Lower leg skin (tissue), 3 donors: ENCODE measurements around the gene SASH1.

Experiments
- CTCF ChIP-seq, 3 donors: fragments of 450-650 bp; IDR thresholded peaks; one replicate each; pipeline ENCODE4 v1.5.1; 2016; ENCODE audit warnings: antibody characterized with exemption in 3 of 3, mild to moderate bottlenecking in 3 of 3, moderate library complexity in 2 of 3
- POLR2A ChIP-seq, 2 donors: fragments of 450-650 bp; IDR thresholded peaks; one replicate each; pipeline ENCODE4 v1.6.1; 2016 to 2017; ENCODE audit warnings: antibody characterized with exemption in 2 of 2, mild to moderate bottlenecking in 1 of 2, moderate library complexity in 1 of 2

- TF ChIP-seq CTCF (IDR thresholded peaks at IDR 0.05) (no peak), POLR2A (IDR thresholded peaks at IDR 0.05) (no peak)
Measured at GRCh38 chr6:148313488-148313887, 29.1 kb upstream of the SASH1 start.
